ENCODE data around the gene SLC6A3.

Gene SLC6A3

DNA sequence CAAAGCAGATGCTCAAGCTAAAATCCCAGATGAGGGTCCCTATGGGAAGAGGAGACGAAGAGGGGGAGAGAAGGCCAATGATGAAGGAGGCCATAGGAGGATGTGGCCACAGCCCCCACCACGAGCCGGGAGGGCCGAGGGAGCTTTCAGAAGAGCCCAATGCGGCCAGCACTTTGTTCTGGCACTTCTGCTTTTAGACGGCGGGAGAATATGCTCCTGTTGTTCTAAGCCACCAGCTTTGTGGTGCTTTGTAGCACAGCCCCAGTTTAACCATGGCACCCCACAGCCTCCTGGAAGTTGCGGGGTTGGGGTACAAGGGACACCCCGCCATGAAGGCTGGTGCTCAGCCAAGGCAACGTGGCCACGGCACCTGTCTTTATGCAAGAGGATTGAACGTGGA is 45.1 kb upstream of the SLC6A3 start:
- Histone ChIP-seq H3K9me3 (ENCODE audit: insufficient read depth, low read depth, low read length) (peaks cover 2% of the 10 kb centered on the region), H2BK12ac (ENCODE audit: low read length) (no peak overlapping the region), H2AK5ac (ENCODE audit: low read length) (no peak overlapping the region), H3K4me1 (ENCODE audit: control insufficient read depth in 1 of 2, insufficient read depth in 2 of 2, low read length in 2 of 2) (no peaks in the 10 kb centered on the region), H3K27me3 (ENCODE audit: insufficient read depth, low read length) (no peaks in the 10 kb centered on the region), H4K8ac (ENCODE audit: low read depth, low read length) (no peak overlapping the region), H3K4me3 (ENCODE audit: low read depth, low read length) (no peak overlapping the region), H3K27ac (ENCODE audit: low read depth, low read length) (no peak overlapping the region), H3K4ac (ENCODE audit: low read depth, low read length) (no peak overlapping the region), H3K14ac (ENCODE audit: low read length) (no peak overlapping the region), H3K79me1 (ENCODE audit: low read length) (no peaks in the 10 kb centered on the region), H2BK5ac (ENCODE audit: low read depth, low read length, poor library complexity) (no peak overlapping the region), H3K79me2 (ENCODE audit: control insufficient read depth, insufficient read depth, low read length, poor library complexity) (no peaks in the 10 kb centered on the region), H3K23ac (ENCODE audit: low read length) (no peak overlapping the region), H2BK120ac (ENCODE audit: insufficient read depth, low read length, poor library complexity) (no peak overlapping the region), H3K18ac (ENCODE audit: low read length) (no peak overlapping the region), H3K4me2 (ENCODE audit: low read length) (no peak overlapping the region), H4K12ac (ENCODE audit: low read depth, low read length) (no peak overlapping the region), H4K91ac (ENCODE audit: low read depth, low read length) (no peak overlapping the region), H3K9ac (ENCODE audit: low read length) (no peak overlapping the region), H3K36me3 (ENCODE audit: control insufficient read depth in 1 of 2, insufficient read depth in 2 of 2, low read length in 2 of 2) (peaks cover 91 to 92% of the 10 kb centered on the region in 2 experiments), H2AFZ (ENCODE audit: insufficient read depth, low read length, poor library complexity) (no peak overlapping the region)
- no CpG with 5 or more reads among the region's 12 CpGs for WGBS (ENCODE audit: extremely low coverage, insufficient coverage, insufficient read length)
- DNase-seq, result no peak

DNA sequence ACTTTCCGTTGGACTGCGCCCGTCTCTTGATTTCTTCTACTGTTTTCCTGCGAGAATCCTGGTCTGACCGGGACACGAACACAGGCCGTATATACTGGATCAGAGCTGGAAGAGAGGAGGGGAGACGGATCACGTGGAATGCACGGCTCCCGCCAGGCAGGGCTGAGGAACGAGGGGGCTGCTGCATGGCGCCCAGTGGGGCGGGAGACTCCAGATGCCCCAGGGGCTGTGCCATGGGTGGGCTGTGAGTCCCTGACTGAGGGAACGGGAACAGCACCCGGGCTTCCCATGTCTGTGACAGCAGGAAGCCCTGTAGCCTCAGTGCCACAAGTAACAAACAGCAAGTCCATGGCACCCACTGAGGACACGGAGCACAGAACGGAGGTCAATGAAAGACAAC is 44.5 kb upstream of the SLC6A3 start:
- H3K4ac ChIP-seq (ENCODE audit: low read depth, low read length), result no peak overlapping the region
- peaks cover 93% of the 10 kb centered on the region in 2 experiments for H3K36me3 ChIP-seq (ENCODE audit: control insufficient read depth in 1 of 2, insufficient read depth in 2 of 2, low read length in 2 of 2)
- no peak overlapping the region for H3K4me3 ChIP-seq (ENCODE audit: low read depth, low read length)
- H3K14ac ChIP-seq (ENCODE audit: low read length), result no peak overlapping the region
- H2AFZ ChIP-seq (ENCODE audit: insufficient read depth, low read length, poor library complexity), result no peak overlapping the region
- H3K79me2 ChIP-seq (ENCODE audit: control insufficient read depth, insufficient read depth, low read length, poor library complexity), result no peaks in the 10 kb centered on the region
- no peak overlapping the region for H4K8ac ChIP-seq (ENCODE audit: low read depth, low read length)
- H3K79me1 ChIP-seq (ENCODE audit: low read length), result no peaks in the 10 kb centered on the region
- no peak for DNase-seq
- no CpG with 5 or more reads among the region's 18 CpGs for WGBS (ENCODE audit: extremely low coverage, insufficient coverage, insufficient read length)
- peaks cover 2% of the 10 kb centered on the region for H3K9me3 ChIP-seq (ENCODE audit: insufficient read depth, low read depth, low read length)
- H3K27me3 ChIP-seq (ENCODE audit: insufficient read depth, low read length), result no peaks in the 10 kb centered on the region
- H2BK12ac ChIP-seq (ENCODE audit: low read length), result no peak overlapping the region
- no peak overlapping the region for H3K27ac ChIP-seq (ENCODE audit: low read depth, low read length)
- no peak overlapping the region for H4K91ac ChIP-seq (ENCODE audit: low read depth, low read length)
- no peak overlapping the region for H2BK120ac ChIP-seq (ENCODE audit: insufficient read depth, low read length, poor library complexity)
- H3K18ac ChIP-seq (ENCODE audit: low read length), result no peak overlapping the region
- H3K4me1 ChIP-seq (ENCODE audit: control insufficient read depth in 1 of 2, insufficient read depth in 2 of 2, low read length in 2 of 2), result no peaks in the 10 kb centered on the region
- H3K4me2 ChIP-seq (ENCODE audit: low read length), result no peak overlapping the region
- peak overlapping the region; percentile 36 for H3K9ac ChIP-seq (ENCODE audit: low read length)
- H2AK5ac ChIP-seq (ENCODE audit: low read length), result no peak overlapping the region
- no peak overlapping the region for H3K23ac ChIP-seq (ENCODE audit: low read length)
- no peak overlapping the region for H4K12ac ChIP-seq (ENCODE audit: low read depth, low read length)
- no peak overlapping the region for H2BK5ac ChIP-seq (ENCODE audit: low read depth, low read length, poor library complexity)

DNA sequence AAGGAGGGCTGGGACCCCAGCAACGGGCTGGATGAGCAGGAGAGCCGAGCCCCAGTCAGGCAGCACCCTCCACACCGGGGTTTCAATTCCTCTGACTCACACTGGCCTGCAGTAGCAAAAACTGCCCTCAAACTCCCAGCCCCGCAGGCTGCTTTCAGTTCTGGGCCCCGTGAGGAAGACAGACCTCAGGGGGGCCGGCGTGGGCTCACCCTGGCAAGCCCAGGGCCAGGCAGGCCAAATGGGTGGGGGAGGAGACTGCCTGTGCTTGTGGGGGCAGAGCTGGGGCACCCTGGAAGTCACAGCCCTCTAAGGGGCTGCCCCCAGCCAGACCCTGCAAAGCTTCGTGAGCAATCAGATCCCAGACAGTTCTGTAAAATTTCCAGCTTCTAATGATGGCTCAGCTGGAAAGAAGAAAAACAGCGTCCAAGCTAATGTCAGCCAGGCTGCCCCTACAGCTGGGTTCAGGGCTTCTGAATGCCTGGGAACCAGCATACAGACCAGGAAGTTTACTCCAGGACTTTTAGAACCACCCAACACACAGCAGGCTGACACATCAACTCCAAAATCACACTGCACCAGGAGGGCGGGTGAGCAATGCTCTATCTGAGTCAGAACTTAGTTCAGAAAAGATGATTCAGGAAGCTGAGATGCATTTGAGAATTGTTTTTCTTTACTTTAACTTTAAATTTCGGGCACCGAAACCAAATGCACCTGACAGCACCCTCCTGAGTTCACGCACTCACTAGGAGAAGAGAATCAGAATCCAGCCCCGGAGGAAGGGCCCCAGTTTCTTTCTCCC is 43.8 kb upstream of the SLC6A3 start:
- no peaks in the 10 kb centered on the region for H3K27me3 ChIP-seq (ENCODE audit: insufficient read depth, low read length)
- H3K4me3 ChIP-seq (ENCODE audit: low read depth, low read length), result no peak overlapping the region
- H2BK5ac ChIP-seq (ENCODE audit: low read depth, low read length, poor library complexity), result no peak overlapping the region
- DNase-seq, result peak in 1 of 2 donors; percentile 26
- no peak overlapping the region for H3K23ac ChIP-seq (ENCODE audit: low read length)
- no peak overlapping the region for H3K4ac ChIP-seq (ENCODE audit: low read depth, low read length)
- no CpG with 5 or more reads among the region's 14 CpGs for WGBS (ENCODE audit: extremely low coverage, insufficient coverage, insufficient read length)
- H2BK12ac ChIP-seq (ENCODE audit: low read length), result no peak overlapping the region
- no peaks in the 10 kb centered on the region for H3K9me3 ChIP-seq (ENCODE audit: insufficient read depth, low read depth, low read length)
- H3K36me3 ChIP-seq (ENCODE audit: control insufficient read depth in 1 of 2, insufficient read depth in 2 of 2, low read length in 2 of 2), result peaks cover 89 to 92% of the 10 kb centered on the region in 2 experiments
- no peak overlapping the region for H3K9ac ChIP-seq (ENCODE audit: low read length)
- H3K4me1 ChIP-seq (ENCODE audit: control insufficient read depth in 1 of 2, insufficient read depth in 2 of 2, low read length in 2 of 2), result no peaks in the 10 kb centered on the region
- H3K14ac ChIP-seq (ENCODE audit: low read length), result no peak overlapping the region
- no peak overlapping the region for H3K4me2 ChIP-seq (ENCODE audit: low read length)
- H2AK5ac ChIP-seq (ENCODE audit: low read length), result no peak overlapping the region
- no peak overlapping the region for H4K8ac ChIP-seq (ENCODE audit: low read depth, low read length)
- no peak overlapping the region for H3K18ac ChIP-seq (ENCODE audit: low read length)
- no peaks in the 10 kb centered on the region for H3K79me1 ChIP-seq (ENCODE audit: low read length)
- no peak overlapping the region for H3K27ac ChIP-seq (ENCODE audit: low read depth, low read length)
- no peak overlapping the region for H4K12ac ChIP-seq (ENCODE audit: low read depth, low read length)
- no peak overlapping the region for H2BK120ac ChIP-seq (ENCODE audit: insufficient read depth, low read length, poor library complexity)
- no peak overlapping the region for H4K91ac ChIP-seq (ENCODE audit: low read depth, low read length)
- no peaks in the 10 kb centered on the region for H3K79me2 ChIP-seq (ENCODE audit: control insufficient read depth, insufficient read depth, low read length, poor library complexity)
- no peak overlapping the region for H2AFZ ChIP-seq (ENCODE audit: insufficient read depth, low read length, poor library complexity)

DNA sequence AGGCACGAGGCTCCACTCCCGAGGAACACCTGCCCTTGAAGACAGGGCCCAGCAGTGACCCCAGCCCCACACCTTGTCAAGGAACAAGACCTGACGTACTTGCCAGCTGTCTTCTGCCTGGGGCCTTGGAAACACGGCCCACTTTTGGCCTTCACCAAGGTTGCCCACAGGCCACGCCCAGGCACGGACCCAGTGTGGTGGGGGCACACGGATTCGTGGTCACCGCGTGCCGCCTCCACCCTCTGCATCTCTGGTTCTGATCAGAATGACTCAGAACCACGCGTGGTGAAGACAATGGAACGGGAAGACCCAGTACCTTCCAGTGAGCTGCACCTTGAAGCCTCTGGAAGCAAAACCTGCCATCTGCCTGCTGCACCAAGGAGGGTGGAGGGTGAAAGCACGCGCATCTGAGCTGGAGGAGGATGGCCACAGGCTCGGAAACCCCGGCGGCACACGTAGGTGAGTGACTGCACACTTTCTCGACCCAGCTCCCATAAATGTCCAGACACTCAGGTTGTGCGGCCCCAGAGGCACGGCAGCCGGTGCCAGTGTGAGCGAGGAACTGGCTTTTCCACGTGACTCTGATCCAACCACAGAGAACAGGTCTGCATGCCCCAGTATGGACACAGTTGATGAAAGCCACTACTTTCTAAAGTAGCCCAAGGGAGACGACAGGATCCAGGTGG is 42.0 kb upstream of the SLC6A3 start:
- no CpG with 5 or more reads among the region's 27 CpGs for WGBS (ENCODE audit: extremely low coverage, insufficient coverage, insufficient read length)

More for the DNA sequence above, 42.0 kb upstream of the SLC6A3 start:
- H3K27ac ChIP-seq (ENCODE audit: low read depth, low read length), result no peak overlapping the region
- no peak overlapping the region for H2AK5ac ChIP-seq (ENCODE audit: low read length)
- H4K8ac ChIP-seq (ENCODE audit: low read depth, low read length), result no peak overlapping the region
- no peaks in the 10 kb centered on the region for H3K4me1 ChIP-seq (ENCODE audit: control insufficient read depth in 1 of 2, insufficient read depth in 2 of 2, low read length in 2 of 2)
- no peak overlapping the region for H3K4me3 ChIP-seq (ENCODE audit: low read depth, low read length)
- H3K79me1 ChIP-seq (ENCODE audit: low read length), result no peaks in the 10 kb centered on the region
- H3K18ac ChIP-seq (ENCODE audit: low read length), result no peak overlapping the region
- no peak overlapping the region for H3K14ac ChIP-seq (ENCODE audit: low read length)
- no peak overlapping the region for H2AFZ ChIP-seq (ENCODE audit: insufficient read depth, low read length, poor library complexity)
- H2BK5ac ChIP-seq (ENCODE audit: low read depth, low read length, poor library complexity), result no peak overlapping the region
- peaks cover 82 to 84% of the 10 kb centered on the region in 2 experiments for H3K36me3 ChIP-seq (ENCODE audit: control insufficient read depth in 1 of 2, insufficient read depth in 2 of 2, low read length in 2 of 2)
- no peak for DNase-seq
- no peak overlapping the region for H2BK12ac ChIP-seq (ENCODE audit: low read length)
- no peaks in the 10 kb centered on the region for H3K9me3 ChIP-seq (ENCODE audit: insufficient read depth, low read depth, low read length)
- no peaks in the 10 kb centered on the region for H3K79me2 ChIP-seq (ENCODE audit: control insufficient read depth, insufficient read depth, low read length, poor library complexity)
- no peak overlapping the region for H4K91ac ChIP-seq (ENCODE audit: low read depth, low read length)
- H3K4me2 ChIP-seq (ENCODE audit: low read length), result no peak overlapping the region
- no peak overlapping the region for H3K23ac ChIP-seq (ENCODE audit: low read length)
- H3K27me3 ChIP-seq (ENCODE audit: insufficient read depth, low read length), result no peaks in the 10 kb centered on the region
- no peak overlapping the region for H4K12ac ChIP-seq (ENCODE audit: low read depth, low read length)
- H3K4ac ChIP-seq (ENCODE audit: low read depth, low read length), result no peak overlapping the region
- H3K9ac ChIP-seq (ENCODE audit: low read length), result no peak overlapping the region
- no peak overlapping the region for H2BK120ac ChIP-seq (ENCODE audit: insufficient read depth, low read length, poor library complexity)
